ENCODE measurements around the gene BACE2. TPM values are rescaled to one million over a fixed set of nuclear protein-coding genes. Genes with fewer than 3 reads are reported as not detected.

The BACE2 gene
- total RNA-seq, 1 donor from 2014 or later, result 16.8 TPM

DNA sequence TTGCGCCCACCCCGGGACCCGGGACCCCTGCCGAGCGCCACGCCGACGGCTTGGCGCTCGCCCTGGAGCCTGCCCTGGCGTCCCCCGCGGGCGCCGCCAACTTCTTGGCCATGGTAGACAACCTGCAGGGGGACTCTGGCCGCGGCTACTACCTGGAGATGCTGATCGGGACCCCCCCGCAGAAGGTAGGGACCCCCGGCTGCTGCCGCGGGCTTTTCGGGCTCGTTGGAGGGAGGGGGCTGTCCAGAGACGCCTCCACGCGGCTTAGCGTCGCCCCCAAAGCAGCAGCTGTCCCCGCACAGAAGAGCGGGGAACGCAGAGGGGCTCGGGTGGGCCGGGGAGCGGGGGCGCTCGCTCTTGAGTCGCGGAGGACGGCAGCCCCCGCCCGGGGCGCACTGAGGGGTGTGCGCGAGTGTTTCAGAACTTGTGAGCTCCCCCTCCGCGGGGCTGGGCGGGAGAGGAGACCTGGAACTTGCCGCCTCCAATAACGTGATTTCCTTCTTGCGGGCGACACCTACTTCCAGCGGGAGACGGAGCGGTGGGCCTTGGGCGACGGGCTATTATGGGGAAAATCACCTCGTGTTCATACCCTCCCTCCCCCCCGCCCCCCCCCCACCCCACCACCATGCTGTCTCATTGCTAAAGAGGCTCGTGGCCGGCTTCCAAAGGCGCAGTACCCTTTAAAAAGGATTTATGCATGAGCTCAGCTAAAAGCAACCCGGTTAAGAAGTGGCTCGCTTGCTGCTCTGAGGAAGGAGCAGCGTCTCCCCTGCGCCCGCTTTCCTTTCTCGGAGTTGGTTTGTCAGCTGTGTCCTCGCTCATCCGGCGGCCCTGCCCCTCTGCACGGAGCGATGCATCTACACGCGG lies 664 bp downstream of the BACE2 start:
- H2AFZ ChIP-seq (ENCODE audit: low read depth, low read length), result peak overlapping the region; percentile 59
- peaks cover 27% of the 10 kb centered on the region for H4K20me1 ChIP-seq (ENCODE audit: insufficient read depth, low read length)
- H3K27me3 Mint-ChIP-seq (ENCODE audit: low read depth, unreplicated experiment), result peaks cover 25% of the 10 kb centered on the region
- H3K36me3 ChIP-seq (ENCODE audit: insufficient read depth, low read length), result no peaks in the 10 kb centered on the region
- peaks cover 19% of the 10 kb centered on the region for H3K4me1 ChIP-seq (ENCODE audit: insufficient read depth, low read length)
- no peaks in the 10 kb centered on the region for H3K27me3 ChIP-seq (ENCODE audit: insufficient read depth, low read length)
- H3K36me3 Mint-ChIP-seq (ENCODE audit: low read depth, unreplicated experiment), result no peaks in the 10 kb centered on the region
- H3K4me3 Mint-ChIP-seq (ENCODE audit: unreplicated experiment), result peak overlapping the region; percentile 84
- H3K27ac Mint-ChIP-seq (ENCODE audit: unreplicated experiment), result peak overlapping the region; percentile 50
- H3K9me3 Mint-ChIP-seq (ENCODE audit: unreplicated experiment), result no peaks in the 10 kb centered on the region
- H3K4me2 ChIP-seq (ENCODE audit: low read length), result peak overlapping the region; percentile 89
- peaks cover 33% of the 10 kb centered on the region for H3K79me2 ChIP-seq (ENCODE audit: insufficient read depth, low read length)
- no peak for TF ChIP-seq CTCF (IDR thresholded peaks at IDR 0.05; ENCODE audit: insufficient read depth, low read depth, low read length)
- peak; percentile 72 for DNase-seq (ENCODE audit: low read depth)
- H3K27ac ChIP-seq (ENCODE audit: low read depth, low read length), result peak overlapping the region; percentile 48
- peak overlapping the region; percentile 64 for H3K4me3 ChIP-seq (ENCODE audit: insufficient read depth, low read depth, low read length)
- FAIRE-seq, result no peak
- peaks cover 9% of the 10 kb centered on the region for H3K4me1 Mint-ChIP-seq (ENCODE audit: low read depth, unreplicated experiment)
- peak overlapping the region; percentile 83 for H3K9ac ChIP-seq (ENCODE audit: low read length)
- no peaks in the 10 kb centered on the region for H3K9me3 ChIP-seq (ENCODE audit: insufficient read depth, low read depth, low read length)

- peak overlapping the region; percentile 83 for H3K9ac ChIP-seq (ENCODE audit: low read length)
- no peaks in the 10 kb centered on the region for H3K9me3 Mint-ChIP-seq (ENCODE audit: unreplicated experiment)
- peaks cover 9% of the 10 kb centered on the region for H3K4me1 Mint-ChIP-seq (ENCODE audit: low read depth, unreplicated experiment)
- H3K4me3 ChIP-seq (ENCODE audit: insufficient read depth, low read depth, low read length), result peak overlapping the region; percentile 64
- H4K20me1 ChIP-seq (ENCODE audit: insufficient read depth, low read length), result peaks cover 27% of the 10 kb centered on the region
- no peak for TF ChIP-seq EZH2 (IDR thresholded peaks at IDR 0.05; ENCODE audit: insufficient read depth, low read length)
- TF ChIP-seq CTCF (IDR thresholded peaks at IDR 0.05; ENCODE audit: insufficient read depth, low read depth, low read length), result no peak
- H3K4me1 ChIP-seq (ENCODE audit: insufficient read depth, low read length), result peaks cover 19% of the 10 kb centered on the region
- peak overlapping the region; percentile 31 for H3K27ac ChIP-seq (ENCODE audit: low read depth, low read length)
- peak overlapping the region; percentile 84 for H3K4me3 Mint-ChIP-seq (ENCODE audit: unreplicated experiment)
- peak overlapping the region; percentile 50 for H3K27ac Mint-ChIP-seq (ENCODE audit: unreplicated experiment)
- peak overlapping the region; percentile 89 for H3K4me2 ChIP-seq (ENCODE audit: low read length)
- FAIRE-seq, result no peak
- peaks cover 25% of the 10 kb centered on the region for H3K27me3 Mint-ChIP-seq (ENCODE audit: low read depth, unreplicated experiment)
- H3K36me3 Mint-ChIP-seq (ENCODE audit: low read depth, unreplicated experiment), result no peaks in the 10 kb centered on the region
- H3K27me3 ChIP-seq (ENCODE audit: insufficient read depth, low read length), result no peaks in the 10 kb centered on the region
- no peaks in the 10 kb centered on the region for H3K36me3 ChIP-seq (ENCODE audit: insufficient read depth, low read length)
- peak overlapping the region; percentile 19 for H2AFZ ChIP-seq (ENCODE audit: low read depth, low read length)
- peaks cover 38% of the 10 kb centered on the region for H3K79me2 ChIP-seq (ENCODE audit: insufficient read depth, low read length)
- DNase-seq (ENCODE audit: low read depth), result no peak
- no peaks in the 10 kb centered on the region for H3K9me3 ChIP-seq (ENCODE audit: insufficient read depth, low read depth, low read length)
Observed at GRCh38 chr21:41169258-41169576, 1.3 kb downstream of the BACE2 start.

- H3K4me3 ChIP-seq (ENCODE audit: insufficient read depth, low read depth, low read length), result peak overlapping the region; percentile 64
- peak; percentile 32 for DNase-seq (ENCODE audit: low read depth)
- Mint-ChIP-seq H3K4me1 (ENCODE audit: low read depth, unreplicated experiment) (peaks cover 9% of the 10 kb centered on the region), H3K9me3 (ENCODE audit: unreplicated experiment) (no peaks in the 10 kb centered on the region), H3K4me3 (ENCODE audit: unreplicated experiment) (peak overlapping the region; percentile 84), H3K27me3 (ENCODE audit: low read depth, unreplicated experiment) (peaks cover 25% of the 10 kb centered on the region), H3K36me3 (ENCODE audit: low read depth, unreplicated experiment) (no peaks in the 10 kb centered on the region), H3K27ac (ENCODE audit: unreplicated experiment) (no peak overlapping the region)
- no peak for FAIRE-seq
- peaks cover 19% of the 10 kb centered on the region for H3K4me1 ChIP-seq (ENCODE audit: insufficient read depth, low read length)
- H4K20me1 ChIP-seq (ENCODE audit: insufficient read depth, low read length), result peaks cover 32% of the 10 kb centered on the region
- H3K36me3 ChIP-seq (ENCODE audit: insufficient read depth, low read length), result no peaks in the 10 kb centered on the region
- TF ChIP-seq CTCF (IDR thresholded peaks at IDR 0.05; ENCODE audit: insufficient read depth, low read depth, low read length), result no peak
- no peak for TF ChIP-seq EZH2 (IDR thresholded peaks at IDR 0.05; ENCODE audit: insufficient read depth, low read length)
- H3K79me2 ChIP-seq (ENCODE audit: insufficient read depth, low read length), result peaks cover 43% of the 10 kb centered on the region
- H2AFZ ChIP-seq (ENCODE audit: low read depth, low read length), result no peak overlapping the region
- H3K9ac ChIP-seq (ENCODE audit: low read length), result peak overlapping the region; percentile 83
- no peaks in the 10 kb centered on the region for H3K9me3 ChIP-seq (ENCODE audit: insufficient read depth, low read depth, low read length)
- peak overlapping the region; percentile 89 for H3K4me2 ChIP-seq (ENCODE audit: low read length)
- H3K27me3 ChIP-seq (ENCODE audit: insufficient read depth, low read length), result no peaks in the 10 kb centered on the region
- no peak overlapping the region for H3K27ac ChIP-seq (ENCODE audit: low read depth, low read length)
Observed at GRCh38 chr21:41169701-41170100, 1.7 kb downstream of the BACE2 start.
